GM13977 (cell line): ENCODE data around the gene RABL2A.
"Not testable (repeated sequence)": the region's sequence is repeated elsewhere in the genome, so short reads cannot be mapped to it uniquely, and the experiment has no call there.

Source experiments
- DNase-seq: peaks from one replicate; pipeline ENCODE4 v3.0.0; 2012; ENCODE audit warnings: low spot score
- in situ Hi-C: fragments of 300-500 bp; cut with MboI; formaldehyde crosslinking; loops from one replicate; pipeline ENCODE4 v1.12.0; 2022; ENCODE audit warnings: low sequenced_read_pairs, low pct_unique_long_range_greater_than_20kb, mixed read lengths, inconsistent platforms; ENCODE audit not compliant: unreplicated experiment
- TF ChIP-seq, protein P1 (sequence below): IDR thresholded peaks from 2 replicates; pipeline ENCODE4 v1.5.1; 2012; ENCODE audit warnings: mild to moderate bottlenecking, control low read depth; ENCODE audit not compliant: insufficient read depth; ENCODE audit errors: extremely low read depth, missing control alignments

The RABL2A gene

GRCh38 chr2:113602040-113602769, 24.9 kb upstream of the RABL2A start:
- DNase-seq, result peak; percentile 16
- in situ Hi-C loops, result not testable (repeated sequence)
- TF ChIP-seq, protein P1, sequence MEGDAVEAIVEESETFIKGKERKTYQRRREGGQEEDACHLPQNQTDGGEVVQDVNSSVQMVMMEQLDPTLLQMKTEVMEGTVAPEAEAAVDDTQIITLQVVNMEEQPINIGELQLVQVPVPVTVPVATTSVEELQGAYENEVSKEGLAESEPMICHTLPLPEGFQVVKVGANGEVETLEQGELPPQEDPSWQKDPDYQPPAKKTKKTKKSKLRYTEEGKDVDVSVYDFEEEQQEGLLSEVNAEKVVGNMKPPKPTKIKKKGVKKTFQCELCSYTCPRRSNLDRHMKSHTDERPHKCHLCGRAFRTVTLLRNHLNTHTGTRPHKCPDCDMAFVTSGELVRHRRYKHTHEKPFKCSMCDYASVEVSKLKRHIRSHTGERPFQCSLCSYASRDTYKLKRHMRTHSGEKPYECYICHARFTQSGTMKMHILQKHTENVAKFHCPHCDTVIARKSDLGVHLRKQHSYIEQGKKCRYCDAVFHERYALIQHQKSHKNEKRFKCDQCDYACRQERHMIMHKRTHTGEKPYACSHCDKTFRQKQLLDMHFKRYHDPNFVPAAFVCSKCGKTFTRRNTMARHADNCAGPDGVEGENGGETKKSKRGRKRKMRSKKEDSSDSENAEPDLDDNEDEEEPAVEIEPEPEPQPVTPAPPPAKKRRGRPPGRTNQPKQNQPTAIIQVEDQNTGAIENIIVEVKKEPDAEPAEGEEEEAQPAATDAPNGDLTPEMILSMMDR, result peak; percentile 53

DNA sequence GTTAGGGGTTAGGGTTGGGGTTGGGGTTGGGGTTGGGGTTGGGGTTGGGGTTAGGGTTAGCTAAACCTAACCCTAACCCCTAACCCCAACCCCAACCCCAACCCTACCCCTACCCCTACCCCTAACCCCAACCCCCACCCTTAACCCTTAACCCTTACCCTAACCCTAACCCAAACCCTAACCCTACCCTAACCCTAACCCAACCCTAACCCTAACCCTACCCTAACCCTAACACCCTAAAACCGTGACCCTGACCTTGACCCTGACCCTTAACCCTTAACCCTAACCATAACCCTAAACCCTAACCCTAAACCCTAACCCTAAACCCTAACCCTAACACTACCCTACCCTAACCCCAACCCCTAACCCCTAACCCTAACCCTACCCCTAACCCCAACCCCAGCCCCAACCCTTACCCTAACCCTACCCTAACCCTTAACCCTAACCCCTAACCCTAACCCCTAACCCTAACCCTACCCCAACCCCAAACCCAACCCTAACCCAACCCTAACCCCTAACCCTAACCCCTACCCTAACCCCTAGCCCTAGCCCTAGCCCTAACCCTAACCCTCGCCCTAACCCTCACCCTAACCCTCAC, 24.1 kb upstream of the RABL2A start:
- TF ChIP-seq, protein P1, result no peak
- in situ Hi-C loops, result no loop called here

DNA sequence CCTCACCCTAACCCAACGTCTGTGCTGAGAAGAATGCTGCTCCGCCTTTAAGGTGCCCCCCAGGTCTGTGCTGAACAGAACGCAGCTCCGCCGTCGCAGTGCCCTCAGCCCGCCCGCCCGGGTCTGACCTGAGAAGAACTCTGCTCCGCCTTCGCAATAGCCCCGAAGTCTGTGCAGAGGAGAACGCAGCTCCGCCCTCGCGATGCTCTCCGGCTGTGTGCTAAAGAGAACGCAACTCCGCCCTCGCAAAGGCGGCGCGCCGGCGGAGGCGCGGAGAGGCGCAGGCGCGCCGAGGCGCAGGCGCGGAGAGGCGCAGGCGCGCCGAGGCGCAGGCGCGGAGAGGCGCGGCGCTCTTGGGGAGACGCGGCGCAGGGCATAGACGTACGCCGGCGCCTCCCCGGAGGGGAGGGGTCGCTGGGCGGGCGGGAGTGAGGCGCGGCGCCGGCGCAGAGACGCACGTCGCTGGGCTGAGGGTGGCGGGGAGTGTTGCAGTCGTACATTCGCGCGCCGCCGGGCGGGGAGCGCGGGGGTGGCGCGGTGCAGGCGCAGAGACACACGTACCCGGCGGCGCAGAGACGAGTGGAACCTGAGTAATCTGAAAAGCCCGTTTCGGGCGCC, 23.5 kb upstream of the RABL2A start:
- in situ Hi-C loops, result not testable (repeated sequence)
- peak; percentile 66 for DNase-seq

More for the DNA sequence above, 24.1 kb upstream of the RABL2A start:
- DNase-seq, result peak; percentile 5

DNA sequence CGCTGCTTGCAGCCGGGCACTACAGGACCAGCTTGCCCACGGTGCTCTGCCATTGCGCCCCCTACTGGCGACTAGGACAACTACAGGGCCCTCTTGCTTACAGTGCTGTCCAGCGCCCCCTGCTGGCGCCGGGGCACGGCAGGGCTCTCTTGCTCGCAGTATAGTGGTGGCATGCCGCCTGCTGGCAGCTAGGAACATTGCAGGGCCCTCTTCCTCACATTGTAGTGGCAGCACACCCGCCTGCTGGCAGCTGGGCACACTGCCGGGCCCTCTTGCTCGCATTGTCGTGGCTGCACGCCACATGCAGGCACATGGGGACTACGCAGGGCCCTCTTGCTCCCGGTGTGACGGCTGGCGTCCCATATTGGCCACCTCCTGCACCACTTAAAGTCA, 23.0 kb upstream of the RABL2A start:
- in situ Hi-C loops, result not testable (repeated sequence)
- DNase-seq, result peak; percentile 52
- TF ChIP-seq, protein P1, result peak; percentile 90

GRCh38 chr2:113604661-113605060, 22.4 kb upstream of the RABL2A start:
- DNase-seq, in situ Hi-C loops: not testable (repeated sequence)

GRCh38 chr2:113606036-113606435, 21.0 kb upstream of the RABL2A start:
- in situ Hi-C loops, DNase-seq: not testable (repeated sequence)

- in situ Hi-C loops, DNase-seq: not testable (repeated sequence)
Observed at GRCh38 chr2:113609822-113610221, 17.2 kb upstream of the RABL2A start.

DNA sequence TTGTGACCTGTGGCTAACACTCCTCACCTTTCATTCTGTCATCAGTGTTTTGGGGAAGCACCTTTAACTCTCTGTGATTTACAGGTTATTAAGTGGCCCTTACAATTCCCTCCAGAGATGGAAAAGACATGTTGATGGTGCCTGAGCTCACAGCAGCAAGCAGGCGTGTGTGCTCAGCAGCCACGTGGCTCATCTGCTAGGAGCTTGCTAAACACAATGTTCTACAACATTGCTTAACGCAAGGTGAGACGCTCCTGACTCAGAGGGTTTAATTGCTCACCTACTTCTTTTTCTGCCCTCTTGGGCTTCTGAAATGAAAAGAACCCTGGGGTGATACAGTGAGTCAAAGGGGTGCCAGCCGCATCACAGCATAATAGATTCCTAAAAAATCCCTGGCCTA, 6.1 kb upstream of the RABL2A start:
- DNase-seq, in situ Hi-C loops: not testable (repeated sequence)

DNA sequence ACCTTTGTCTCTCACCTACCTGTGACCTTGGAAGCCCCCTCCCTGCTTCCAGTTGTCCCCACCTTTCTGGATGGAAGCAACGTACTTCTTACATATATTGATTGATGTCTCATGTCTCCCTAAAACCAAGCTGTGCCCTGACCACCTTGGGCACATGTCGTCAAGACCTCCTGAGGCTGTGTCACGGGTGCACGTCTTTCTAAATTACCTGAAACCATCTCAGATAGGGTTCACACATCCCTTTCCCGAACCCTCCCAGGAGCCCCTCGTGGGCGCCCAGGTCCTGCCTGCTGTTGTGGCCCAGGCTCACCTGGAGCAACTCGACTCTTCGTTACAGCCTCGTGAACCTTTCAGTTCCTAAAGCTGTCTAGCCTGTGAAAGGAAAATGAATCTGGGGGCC, 1.2 kb upstream of the RABL2A start:
- DNase-seq, in situ Hi-C loops: not testable (repeated sequence)

DNA sequence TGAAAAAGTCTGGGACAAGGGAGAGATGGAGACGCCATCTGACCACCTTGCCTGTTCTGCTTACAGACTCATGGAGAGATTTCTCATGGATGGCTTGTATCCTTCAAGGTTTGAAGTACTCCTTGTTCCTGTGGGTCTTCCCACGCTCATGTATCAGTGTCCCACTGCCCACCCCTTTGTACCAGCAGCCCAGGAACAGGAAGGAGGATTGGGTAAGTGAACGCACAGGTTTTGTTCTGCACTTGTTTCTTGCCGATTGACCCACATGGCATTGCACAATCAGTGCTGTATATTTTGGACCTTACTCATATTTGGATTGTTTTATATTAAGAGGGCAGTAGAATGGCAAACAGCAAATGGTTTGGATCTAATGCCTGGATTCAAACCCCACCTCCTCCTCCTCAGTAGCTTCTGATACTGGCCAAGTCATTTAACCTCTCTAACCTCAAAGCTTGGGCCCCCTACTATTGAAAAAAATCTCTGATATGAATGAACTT, 5.8 kb downstream of the RABL2A start:
- DNase-seq, in situ Hi-C loops: not testable (repeated sequence)

GRCh38 chr2:113635358-113635757, 8.3 kb downstream of the RABL2A start:
- DNase-seq, in situ Hi-C loops: not testable (repeated sequence)

DNA sequence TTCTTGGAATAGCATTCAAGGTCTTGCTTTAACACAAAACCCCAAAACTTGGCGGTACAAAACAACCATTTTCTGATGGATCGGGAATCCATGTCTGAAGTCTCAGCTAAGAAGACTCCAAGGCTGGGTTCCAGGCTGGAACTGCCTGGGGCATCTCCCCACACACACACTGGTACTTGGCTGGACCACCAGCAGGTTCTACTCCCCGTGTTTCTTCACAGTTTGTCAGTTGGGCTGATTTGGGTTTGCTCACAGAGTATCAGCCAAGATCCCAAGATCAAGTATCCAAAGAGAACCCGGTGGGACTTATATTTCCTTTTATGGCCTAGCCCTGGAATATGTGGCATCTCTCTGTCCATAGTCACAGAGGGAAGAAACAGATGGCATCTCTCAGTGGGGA, 9.2 kb downstream of the RABL2A start:
- in situ Hi-C loops, DNase-seq: not testable (repeated sequence)

GRCh38 chr2:113638084-113638483, 11.0 kb downstream of the RABL2A start:
- in situ Hi-C loops, result not testable (repeated sequence)

GRCh38 chr2:113646217-113646616, 19.2 kb downstream of the RABL2A start:
- in situ Hi-C loops, DNase-seq: not testable (repeated sequence)

More at GRCh38 chr2:113638084-113638483, 11.0 kb downstream of the RABL2A start:
- not testable (repeated sequence) for DNase-seq
